Measurements from ENCODE around the gene SHB. TPM values are rescaled to one million over a fixed set of nuclear protein-coding genes. Genes with fewer than 3 reads are reported as not detected.

The SHB gene
- total and polyA plus RNA-seq, 8 donors, result 16.1 to 26.8 (median 21.9) TPM

DNA sequence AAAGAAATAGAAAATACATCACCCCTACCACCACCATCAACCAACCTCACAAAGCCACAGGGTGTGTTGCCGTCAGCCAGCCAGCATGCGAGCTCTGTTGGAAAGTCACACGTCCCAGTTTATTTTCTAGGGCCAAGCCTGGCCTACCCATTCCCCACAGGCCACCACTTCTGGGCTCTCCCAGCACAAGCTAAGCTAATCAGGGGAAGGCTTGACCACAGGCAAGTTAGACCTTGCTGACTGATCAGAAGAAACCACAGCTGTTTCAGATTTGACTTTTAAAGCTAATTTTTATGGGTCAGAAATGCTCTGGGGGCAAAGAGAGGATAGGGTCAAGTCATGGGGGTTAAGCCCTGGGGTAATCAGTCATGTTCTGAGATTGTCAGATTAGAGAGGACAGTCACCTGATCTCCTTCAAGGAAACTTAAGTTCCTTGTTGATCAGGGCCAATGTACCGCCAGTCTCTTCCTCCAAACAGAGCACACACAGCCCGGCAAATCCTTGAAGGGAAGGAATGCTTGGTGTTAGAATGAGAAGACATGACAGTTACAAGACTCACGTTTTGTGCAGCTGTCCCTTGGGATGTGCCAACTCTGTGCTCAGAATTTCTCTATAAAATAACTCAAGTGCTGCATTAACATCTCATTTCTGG, 7.6 kb downstream of the SHB start:
- TF ChIP-seq, protein P1, sequence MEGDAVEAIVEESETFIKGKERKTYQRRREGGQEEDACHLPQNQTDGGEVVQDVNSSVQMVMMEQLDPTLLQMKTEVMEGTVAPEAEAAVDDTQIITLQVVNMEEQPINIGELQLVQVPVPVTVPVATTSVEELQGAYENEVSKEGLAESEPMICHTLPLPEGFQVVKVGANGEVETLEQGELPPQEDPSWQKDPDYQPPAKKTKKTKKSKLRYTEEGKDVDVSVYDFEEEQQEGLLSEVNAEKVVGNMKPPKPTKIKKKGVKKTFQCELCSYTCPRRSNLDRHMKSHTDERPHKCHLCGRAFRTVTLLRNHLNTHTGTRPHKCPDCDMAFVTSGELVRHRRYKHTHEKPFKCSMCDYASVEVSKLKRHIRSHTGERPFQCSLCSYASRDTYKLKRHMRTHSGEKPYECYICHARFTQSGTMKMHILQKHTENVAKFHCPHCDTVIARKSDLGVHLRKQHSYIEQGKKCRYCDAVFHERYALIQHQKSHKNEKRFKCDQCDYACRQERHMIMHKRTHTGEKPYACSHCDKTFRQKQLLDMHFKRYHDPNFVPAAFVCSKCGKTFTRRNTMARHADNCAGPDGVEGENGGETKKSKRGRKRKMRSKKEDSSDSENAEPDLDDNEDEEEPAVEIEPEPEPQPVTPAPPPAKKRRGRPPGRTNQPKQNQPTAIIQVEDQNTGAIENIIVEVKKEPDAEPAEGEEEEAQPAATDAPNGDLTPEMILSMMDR (IDR thresholded peaks at IDR 0.05), result no peak
- no peaks in the 10 kb centered on the region for H3K9me3 ChIP-seq
- H3K4me1 ChIP-seq, result peaks cover 27 to 81% of the 10 kb centered on the region in 2 donors
- intact Hi-C loops (cut with DNase I), result no loop called here
- DNase-seq (peak in 1 of 4 donors; percentile 32), ATAC-seq (no peak)
- H3K36me3 ChIP-seq, result no peaks in the 10 kb centered on the region
- no peak overlapping the region for H3K27ac ChIP-seq
- H3K4me3 ChIP-seq, result no peak overlapping the region
- peaks cover 0 to 3% of the 10 kb centered on the region in 2 donors for H3K27me3 ChIP-seq

- intact Hi-C loops (cut with DNase I), result no loop called here
- Histone ChIP-seq H3K4me3 (no peak overlapping the region), H3K27ac (no peak overlapping the region), H3K27me3 (no peaks in the 10 kb centered on the region), H3K4me1 (peaks cover 27 to 73% of the 10 kb centered on the region in 2 donors), H3K36me3 (no peaks in the 10 kb centered on the region), H3K9me3 (no peaks in the 10 kb centered on the region)
- ATAC-seq, result no peak
- DNase-seq, result no peak
- TF ChIP-seq, protein P1 (IDR thresholded peaks at IDR 0.05), result no peak
Measured at GRCh38 chr9:38060681-38061080, 8.3 kb downstream of the SHB start.

- Histone ChIP-seq H3K9me3 (no peaks in the 10 kb centered on the region), H3K27me3 (no peaks in the 10 kb centered on the region), H3K36me3 (no peaks in the 10 kb centered on the region), H3K4me1 (peaks cover 27 to 60% of the 10 kb centered on the region in 2 donors), H3K4me3 (no peak overlapping the region), H3K27ac (peak overlapping the region in 1 of 2 donors; percentile 60)
- DNase-seq, result no peak
- peak; percentile 3 for ATAC-seq
- intact Hi-C loops (cut with DNase I), result no loop called here
- TF ChIP-seq, protein P1 (IDR thresholded peaks at IDR 0.05), result no peak
Measured at GRCh38 chr9:38059233-38059936, 9.6 kb downstream of the SHB start.

DNA sequence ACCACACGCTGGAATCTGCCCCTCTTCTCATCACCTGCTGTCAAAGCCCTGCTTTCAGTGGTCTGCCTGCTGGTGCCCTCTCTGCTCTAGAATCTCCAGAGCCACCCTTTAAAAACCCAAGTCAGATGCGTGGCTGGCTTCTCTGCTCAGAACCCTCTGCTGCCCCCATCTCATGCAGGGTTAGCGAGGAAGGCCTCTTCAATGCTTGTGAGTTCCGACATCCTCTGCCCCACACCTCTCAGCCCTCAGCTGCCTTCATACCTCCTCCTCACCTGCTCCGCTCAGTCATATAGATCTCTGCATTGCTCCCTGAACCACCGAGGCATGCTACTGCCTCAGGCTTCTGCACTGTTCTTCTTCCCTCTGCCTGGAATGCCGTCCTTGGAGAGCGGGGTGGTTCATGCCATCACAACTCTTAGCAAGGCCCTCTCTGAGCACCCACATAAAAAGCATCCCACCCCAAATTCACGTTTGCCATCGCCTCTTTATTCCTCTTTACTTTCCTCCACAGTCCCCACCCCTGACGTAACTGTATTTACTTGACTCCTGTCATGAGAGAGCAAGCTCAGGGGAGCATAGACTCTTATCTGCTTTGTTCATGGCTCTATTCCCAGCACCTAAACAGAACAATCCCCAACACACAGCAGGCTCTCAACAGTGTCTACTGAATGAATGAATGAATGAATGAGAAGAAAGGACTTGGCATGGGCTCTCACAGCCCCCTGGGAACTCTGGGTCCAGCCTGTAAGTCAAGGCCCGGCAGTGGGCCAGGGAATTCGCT, 10.4 kb downstream of the SHB start:
- Histone ChIP-seq H3K4me1 (peaks cover 22 to 54% of the 10 kb centered on the region in 2 donors), H3K27ac (peak overlapping the region in 1 of 2 donors; percentile 60), H3K9me3 (no peaks in the 10 kb centered on the region), H3K27me3 (no peaks in the 10 kb centered on the region), H3K4me3 (no peak overlapping the region), H3K36me3 (no peaks in the 10 kb centered on the region)
- intact Hi-C loops (cut with DNase I), result no loop called here
- ATAC-seq (peak; percentile 41), DNase-seq (no peak)
- TF ChIP-seq, protein P1 (IDR thresholded peaks at IDR 0.05), result no peak

Data from left lung (tissue), 10 donors.